MM.1S (cell line): ENCODE data around the gene GPHN.
"Not testable (repeated sequence)": the region's sequence is repeated elsewhere in the genome, so short reads cannot be mapped to it uniquely, and the experiment has no call there.

Experiments
- DNase-seq: peaks from one replicate; pipeline ENCODE4 v3.0.0-alpha.2; 2015
- H2AFZ ChIP-seq: fragments of 300-600 bp; sonication (generic); 2 replicates; pipeline ENCODE4 v1.6.0; 2016; ENCODE audit warnings: antibody characterized with exemption, low read length
- H3F3A ChIP-seq: fragments of 300-600 bp; sonication (generic); 2 replicates; pipeline ENCODE4 v1.6.1; 2016; ENCODE audit warnings: mild to moderate bottlenecking, antibody characterized with exemption, low read length, moderate library complexity, mixed read lengths; ENCODE audit not compliant: insufficient read depth
- H3K27ac ChIP-seq: fragments of 300-600 bp; sonication (generic); 2 replicates; pipeline ENCODE4 v1.5.1; 2016; ENCODE audit warnings: mild to moderate bottlenecking, low read length
- H3K27me3 ChIP-seq: fragments of 300-600 bp; sonication (generic); replicated peaks from 2 replicates; pipeline ENCODE4 v1.6.0; 2016; ENCODE audit warnings: low read length; ENCODE audit not compliant: insufficient read depth
- H3K36me3 ChIP-seq: fragments of 300-600 bp; sonication (generic); replicated peaks from 2 replicates; pipeline ENCODE4 v1.6.1; 2016; ENCODE audit warnings: mild to moderate bottlenecking, low read length, mixed read lengths; ENCODE audit not compliant: insufficient read depth
- H3K4me1 ChIP-seq: fragments of 300-600 bp; sonication (generic); 2 replicates; pipeline ENCODE4 v1.6.1; 2016; ENCODE audit warnings: low read length, mixed read lengths
- H3K4me2 ChIP-seq: fragments of 300-600 bp; sonication (generic); 2 replicates; pipeline ENCODE4 v1.6.0; 2016; ENCODE audit warnings: low read depth, low read length
- H3K4me3 ChIP-seq: fragments of 300-600 bp; sonication (generic); 2 replicates; pipeline ENCODE4 v1.5.1; 2016; ENCODE audit warnings: low read length, mixed read lengths
- H3K79me2 ChIP-seq: fragments of 300-600 bp; sonication (generic); 2 replicates; pipeline ENCODE4 v1.6.1; 2016; ENCODE audit warnings: mixed run types, low read length, mixed read lengths
- H3K9ac ChIP-seq: fragments of 300-600 bp; sonication (generic); 2 replicates; pipeline ENCODE4 v1.6.1; 2016; ENCODE audit warnings: low read length, mixed read lengths
- H3K9me2 ChIP-seq: fragments of 300-600 bp; sonication (generic); replicated peaks from 2 replicates; pipeline ENCODE4 v1.6.1; 2016; ENCODE audit warnings: mild to moderate bottlenecking, low read length, mixed read lengths; ENCODE audit not compliant: insufficient read depth
- H3K9me3 ChIP-seq: fragments of 300-600 bp; sonication (generic); replicated peaks from 2 replicates; pipeline ENCODE4 v1.6.1; 2016; ENCODE audit warnings: mild to moderate bottlenecking, low read length, mixed read lengths; ENCODE audit not compliant: insufficient read depth
- H4K20me1 ChIP-seq: fragments of 300-600 bp; sonication (generic); 2 replicates; pipeline ENCODE4 v1.6.1; 2016; ENCODE audit warnings: mild to moderate bottlenecking, low read length, moderate library complexity, mixed read lengths; ENCODE audit not compliant: insufficient read depth
- EZH2 ChIP-seq: fragments of 300-600 bp; sonication (generic); optimal IDR thresholded peaks from 2 replicates; pipeline ENCODE3; 2017; ENCODE audit warnings: low read depth, mild to moderate bottlenecking, antibody characterized with exemption, low read length, mixed read lengths
- EZH2phosphoT487 ChIP-seq: fragments of 300-600 bp; sonication (generic); IDR thresholded peaks from 2 replicates; pipeline ENCODE4 v1.6.1; 2018; ENCODE audit warnings: antibody characterized with exemption, low read length
- TF ChIP-seq, protein P1 (sequence below): fragments of 300-600 bp; sonication (generic); IDR thresholded peaks from 2 replicates; pipeline ENCODE4 v1.5.1; 2016; ENCODE audit warnings: antibody characterized with exemption, low read length, mixed read lengths

Gene GPHN

DNA sequence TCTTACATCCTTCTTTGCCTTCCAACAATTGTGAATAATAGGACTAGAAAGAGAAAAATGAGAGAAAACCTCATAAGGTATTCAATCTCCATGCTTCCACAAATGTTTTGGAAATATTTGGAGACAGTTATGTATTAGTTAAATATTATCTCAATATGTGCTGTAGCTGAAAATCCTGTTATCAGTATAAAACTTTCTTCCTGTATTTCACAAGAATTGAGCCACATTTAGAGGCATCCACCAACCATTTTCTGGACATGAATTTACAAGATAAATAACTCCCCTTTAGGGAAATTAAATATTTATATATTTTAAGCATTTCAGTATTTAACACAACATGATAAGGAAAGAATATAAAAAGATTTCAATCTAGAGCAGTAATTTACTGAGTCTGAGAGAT is 200.3 kb downstream of the GPHN start:
- H3K9me2 ChIP-seq, result no peaks in the 10 kb centered on the region
- H3K9ac ChIP-seq, result no peak overlapping the region
- no peaks in the 10 kb centered on the region for H3K79me2 ChIP-seq
- no peak for DNase-seq
- no peak overlapping the region for H3K27ac ChIP-seq
- no peak overlapping the region for H3K4me2 ChIP-seq
- H3K9me3 ChIP-seq, result no peaks in the 10 kb centered on the region
- no peaks in the 10 kb centered on the region for H4K20me1 ChIP-seq
- H3K4me3 ChIP-seq, result no peak overlapping the region
- H3F3A ChIP-seq, result no peaks in the 10 kb centered on the region
- H3K4me1 ChIP-seq, result no peaks in the 10 kb centered on the region
- H3K36me3 ChIP-seq, result no peaks in the 10 kb centered on the region
- TF ChIP-seq, protein P1, sequence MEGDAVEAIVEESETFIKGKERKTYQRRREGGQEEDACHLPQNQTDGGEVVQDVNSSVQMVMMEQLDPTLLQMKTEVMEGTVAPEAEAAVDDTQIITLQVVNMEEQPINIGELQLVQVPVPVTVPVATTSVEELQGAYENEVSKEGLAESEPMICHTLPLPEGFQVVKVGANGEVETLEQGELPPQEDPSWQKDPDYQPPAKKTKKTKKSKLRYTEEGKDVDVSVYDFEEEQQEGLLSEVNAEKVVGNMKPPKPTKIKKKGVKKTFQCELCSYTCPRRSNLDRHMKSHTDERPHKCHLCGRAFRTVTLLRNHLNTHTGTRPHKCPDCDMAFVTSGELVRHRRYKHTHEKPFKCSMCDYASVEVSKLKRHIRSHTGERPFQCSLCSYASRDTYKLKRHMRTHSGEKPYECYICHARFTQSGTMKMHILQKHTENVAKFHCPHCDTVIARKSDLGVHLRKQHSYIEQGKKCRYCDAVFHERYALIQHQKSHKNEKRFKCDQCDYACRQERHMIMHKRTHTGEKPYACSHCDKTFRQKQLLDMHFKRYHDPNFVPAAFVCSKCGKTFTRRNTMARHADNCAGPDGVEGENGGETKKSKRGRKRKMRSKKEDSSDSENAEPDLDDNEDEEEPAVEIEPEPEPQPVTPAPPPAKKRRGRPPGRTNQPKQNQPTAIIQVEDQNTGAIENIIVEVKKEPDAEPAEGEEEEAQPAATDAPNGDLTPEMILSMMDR, result no peak
- no peak for TF ChIP-seq EZH2phosphoT487
- TF ChIP-seq EZH2, result no peak
- H3K27me3 ChIP-seq, result no peaks in the 10 kb centered on the region
- H2AFZ ChIP-seq, result no peak overlapping the region

- TF ChIP-seq, protein P1, result no peak
- TF ChIP-seq EZH2phosphoT487, result no peak
- TF ChIP-seq EZH2, result no peak
- no peaks in the 10 kb centered on the region for H3K79me2 ChIP-seq
- H3K27ac ChIP-seq, result no peak overlapping the region
- H3F3A ChIP-seq, result no peaks in the 10 kb centered on the region
- H3K9ac ChIP-seq, result no peak overlapping the region
- H3K4me3 ChIP-seq, result no peak overlapping the region
- H3K4me2 ChIP-seq, result no peak overlapping the region
- H4K20me1 ChIP-seq, result no peaks in the 10 kb centered on the region
- no peaks in the 10 kb centered on the region for H3K27me3 ChIP-seq
- no peak for DNase-seq
- no peak overlapping the region for H2AFZ ChIP-seq
- no peaks in the 10 kb centered on the region for H3K9me3 ChIP-seq
- H3K4me1 ChIP-seq, result no peaks in the 10 kb centered on the region
- H3K36me3 ChIP-seq, result no peaks in the 10 kb centered on the region
- no peaks in the 10 kb centered on the region for H3K9me2 ChIP-seq
These were observed 201.3 kb downstream of the GPHN start for GRCh38 chr14:66709291-66709690.

- not testable (repeated sequence) for H3F3A ChIP-seq, H3K4me2 ChIP-seq, H3K9me2 ChIP-seq, H3K9me3 ChIP-seq, H3K9ac ChIP-seq, H3K27me3 ChIP-seq, H3K36me3 ChIP-seq, H3K4me3 ChIP-seq, DNase-seq, H3K79me2 ChIP-seq, H3K4me1 ChIP-seq, H4K20me1 ChIP-seq, H3K27ac ChIP-seq, H2AFZ ChIP-seq
These were observed 206.3 kb downstream of the GPHN start for GRCh38 chr14:66714291-66714690.

GRCh38 chr14:66715313-66715712 is 207.4 kb downstream of the GPHN start:
- not testable (repeated sequence) for H3K9me2 ChIP-seq

More at GRCh38 chr14:66715313-66715712, 207.4 kb downstream of the GPHN start:
- DNase-seq, result peak; percentile 32
- Histone ChIP-seq H3K4me3 (peak overlapping the region; percentile 20; the same call in 1 of the 2 replicates), H3K4me2 (peak overlapping the region; percentile 39; the same call in 1 of the 2 replicates)
- H3K27me3 ChIP-seq, H2AFZ ChIP-seq, H3K27ac ChIP-seq, H3K4me1 ChIP-seq, H4K20me1 ChIP-seq, H3F3A ChIP-seq, H3K36me3 ChIP-seq, H3K9me3 ChIP-seq, H3K79me2 ChIP-seq, H3K9ac ChIP-seq: not testable (repeated sequence)
